Uterus (tissue), 2 donors: ENCODE data around the gene TRMT10A.

Experiments
- POLR2A ChIP-seq, 2 donors: fragments of 450-650 bp; IDR thresholded peaks; one replicate each; pipeline ENCODE4 v1.6.1; 2016; ENCODE audit warnings: antibody characterized with exemption in 2 of 2, mild to moderate bottlenecking in 1 of 2, moderate library complexity in 1 of 2
- TF ChIP-seq, protein P1 (sequence below), 4 experiments: fragments of 200-600 bp in 2 of 4; fragments of 450-650 bp in 2 of 4; sonication (generic) in 2 of 4; IDR thresholded peaks; one replicate each; pipeline ENCODE4 v1.5.1; 2016 to 2019; ENCODE audit warnings: antibody characterized with exemption in 4 of 4, mild to moderate bottlenecking in 2 of 4, moderate library complexity in 1 of 4

DNA sequence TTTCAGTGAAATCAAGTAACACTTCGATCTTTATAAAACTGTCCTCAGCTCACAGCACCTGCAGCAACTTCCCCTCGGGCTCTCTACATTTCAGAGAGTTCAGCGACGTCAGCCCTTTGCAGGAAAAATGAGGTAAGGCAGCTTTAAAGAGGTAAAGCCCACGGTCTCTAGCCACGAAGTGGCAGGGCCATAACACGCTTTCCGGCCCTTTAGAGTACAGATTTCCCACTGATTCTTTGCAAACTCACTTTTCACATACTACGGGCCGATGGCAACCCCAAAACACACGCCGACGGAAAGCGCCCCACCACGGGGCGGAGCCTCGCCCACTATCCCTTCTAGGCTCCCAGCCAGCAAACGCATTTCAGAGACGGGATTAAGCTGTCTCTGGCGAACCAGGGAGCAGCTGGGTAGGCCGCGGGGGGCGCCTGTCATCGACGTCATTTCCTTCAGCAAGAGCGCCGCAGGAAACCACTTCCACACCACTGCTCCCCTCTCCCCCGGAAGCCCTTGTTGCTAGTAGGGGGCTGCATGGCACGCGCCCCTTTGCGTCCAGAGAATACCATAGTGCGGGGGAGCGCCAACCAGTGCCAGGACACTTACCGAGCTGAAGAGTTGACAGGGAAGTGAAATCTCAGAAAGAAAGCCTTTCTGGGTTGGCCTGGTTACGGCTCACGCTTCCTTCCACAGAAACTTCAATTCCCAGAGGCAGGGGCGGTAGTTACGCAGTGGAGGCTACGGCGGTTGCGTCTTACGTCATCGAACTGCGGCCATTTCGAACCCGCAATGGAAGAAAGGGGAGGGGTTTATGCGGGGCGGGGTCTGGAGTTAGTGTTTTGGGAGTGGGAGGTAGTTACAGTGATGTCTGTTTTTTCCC is at the start of gene TRMT10A:
- TF ChIP-seq, protein P1, sequence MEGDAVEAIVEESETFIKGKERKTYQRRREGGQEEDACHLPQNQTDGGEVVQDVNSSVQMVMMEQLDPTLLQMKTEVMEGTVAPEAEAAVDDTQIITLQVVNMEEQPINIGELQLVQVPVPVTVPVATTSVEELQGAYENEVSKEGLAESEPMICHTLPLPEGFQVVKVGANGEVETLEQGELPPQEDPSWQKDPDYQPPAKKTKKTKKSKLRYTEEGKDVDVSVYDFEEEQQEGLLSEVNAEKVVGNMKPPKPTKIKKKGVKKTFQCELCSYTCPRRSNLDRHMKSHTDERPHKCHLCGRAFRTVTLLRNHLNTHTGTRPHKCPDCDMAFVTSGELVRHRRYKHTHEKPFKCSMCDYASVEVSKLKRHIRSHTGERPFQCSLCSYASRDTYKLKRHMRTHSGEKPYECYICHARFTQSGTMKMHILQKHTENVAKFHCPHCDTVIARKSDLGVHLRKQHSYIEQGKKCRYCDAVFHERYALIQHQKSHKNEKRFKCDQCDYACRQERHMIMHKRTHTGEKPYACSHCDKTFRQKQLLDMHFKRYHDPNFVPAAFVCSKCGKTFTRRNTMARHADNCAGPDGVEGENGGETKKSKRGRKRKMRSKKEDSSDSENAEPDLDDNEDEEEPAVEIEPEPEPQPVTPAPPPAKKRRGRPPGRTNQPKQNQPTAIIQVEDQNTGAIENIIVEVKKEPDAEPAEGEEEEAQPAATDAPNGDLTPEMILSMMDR (IDR thresholded peaks at IDR 0.05), result peak in 1 of 4 experiments; percentile 19
- TF ChIP-seq POLR2A (IDR thresholded peaks at IDR 0.05), result peak; percentile 47 to 61
